ENCODE measurements around the gene LGSN. TPM values are rescaled to one million over a fixed set of nuclear protein-coding genes. Genes with fewer than 3 reads are reported as not detected.

LGSN gene
- total and polyA plus RNA-seq, 2 of the 13 experiments (the other 11 are each of a cell fraction or from before 2014, with no cell fraction given): 0.13 to 0.63 TPM

DNA sequence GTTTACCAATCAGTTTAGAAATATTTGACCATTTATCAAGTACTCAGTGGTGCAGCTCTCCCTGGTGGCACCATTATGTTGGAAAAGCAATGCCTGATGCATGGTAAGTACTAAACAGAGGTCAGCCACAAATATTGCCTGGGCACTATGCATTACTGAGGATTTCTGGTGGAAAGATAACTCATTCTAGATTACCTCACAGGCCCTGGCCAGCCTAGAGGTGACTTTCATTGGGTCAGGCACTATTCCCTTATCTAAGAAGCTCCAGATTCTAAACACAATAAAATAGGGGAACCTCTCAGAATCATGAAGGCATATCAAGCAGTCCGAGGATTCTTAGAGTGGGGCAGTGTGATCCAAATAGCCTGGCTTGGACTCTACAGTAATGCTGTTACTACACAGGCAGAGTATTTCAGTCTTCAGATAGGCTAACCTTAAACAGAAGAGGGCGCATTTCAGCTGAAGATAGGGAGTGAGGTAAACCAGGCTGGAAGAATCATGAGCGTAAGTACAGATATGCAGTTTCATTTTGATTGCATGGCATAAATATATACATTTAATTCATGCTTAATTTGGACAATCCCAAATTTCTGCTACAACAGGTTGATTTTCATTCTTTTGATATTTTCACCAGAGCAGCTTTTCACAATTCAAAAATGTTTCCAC, 12.1 kb downstream of the LGSN start (continued):
- TF ChIP-seq HMG20B (CRISPR knock-in tag; conservative IDR thresholded peaks at IDR 0.05): no peak
- TF ChIP-seq ZNF281 (CRISPR knock-in tag; IDR thresholded peaks at IDR 0.05; ENCODE audit: borderline replicate concordance): 0 out of 2 replicates have a peak, but pooled peaks have one; percentile 7
- TF ChIP-seq SAP130 (CRISPR knock-in tag; IDR thresholded peaks at IDR 0.05; ENCODE audit: low read depth): no peak
- TF ChIP-seq CBX2 (IDR thresholded peaks at IDR 0.05; ENCODE audit: low read depth, low read length): no peak
- no peak for TF ChIP-seq CBX2 (CRISPR knock-in tag; IDR thresholded peaks at IDR 0.05; ENCODE audit: low read depth)
- no peak for TF ChIP-seq ZNF605 (CRISPR knock-in tag; IDR thresholded peaks at IDR 0.05)
- no peak; the same call in 1 of the 2 replicates for TF ChIP-seq AHDC1 (CRISPR knock-in tag; IDR thresholded peaks at IDR 0.05; ENCODE audit: borderline replicate concordance)
- TF ChIP-seq MIER3 (CRISPR knock-in tag; IDR thresholded peaks at IDR 0.05; ENCODE audit: borderline replicate concordance): no peak
- TF ChIP-seq CC2D1A (CRISPR knock-in tag; IDR thresholded peaks at IDR 0.05): no peak
- no peak for TF ChIP-seq AGO2 (optimal IDR thresholded peaks at IDR 0.05; ENCODE audit: low read depth, low read length)
- TF ChIP-seq CEBPG (CRISPR knock-in tag; IDR thresholded peaks at IDR 0.05): peak; percentile 56; the same call in 1 of the 2 replicates
- no peak for TF ChIP-seq SP140L (CRISPR knock-in tag; IDR thresholded peaks at IDR 0.05; ENCODE audit: borderline replicate concordance)
- TF ChIP-seq SMAD1 (CRISPR knock-in tag; IDR thresholded peaks at IDR 0.05; ENCODE audit: borderline replicate concordance, low read depth): no peak
- no peak for TF ChIP-seq ZMYM3 (CRISPR knock-in tag; IDR thresholded peaks at IDR 0.05)
- TF ChIP-seq SRSF9 (IDR thresholded peaks at IDR 0.05; ENCODE audit: borderline replicate concordance, insufficient read depth, low read depth, low read length, poor library complexity, severe bottlenecking): no peak
- TF ChIP-seq CAMTA2 (CRISPR knock-in tag; IDR thresholded peaks at IDR 0.05; ENCODE audit: borderline replicate concordance): no peak
- no peak for TF ChIP-seq IKZF1 (IDR thresholded peaks at IDR 0.05)
- no peak for TF ChIP-seq PHB2 (IDR thresholded peaks at IDR 0.05; ENCODE audit: partially characterized antibody)
- no peak for TF ChIP-seq PAF1 (CRISPR knock-in tag; IDR thresholded peaks at IDR 0.05)
- peak; percentile 37; the same call in 1 of the 2 replicates for TF ChIP-seq HMG20A (CRISPR knock-in tag; IDR thresholded peaks at IDR 0.05; ENCODE audit: borderline replicate concordance)
- TF ChIP-seq KAT8 (CRISPR knock-in tag; IDR thresholded peaks at IDR 0.05): 0 out of 2 replicates have a peak, but pooled peaks have one; percentile 26
- no peak for TF ChIP-seq ZNF773 (CRISPR knock-in tag; IDR thresholded peaks at IDR 0.05; ENCODE audit: borderline replicate concordance)

Measured in HepG2 (cell line).